CD4-positive, alpha-beta T cell treated with Interferon alpha-2 for 1 hour (primary cell): ENCODE measurements around the gene LRRTM4.
"Not testable (repeated sequence)": the region's sequence is repeated elsewhere in the genome, so short reads cannot be mapped to it uniquely, and the experiment has no call there.

ENCODE experiments used
- DNase-seq, 2 donors: peaks; one replicate each; pipeline ENCODE4 v3.0.0-alpha.2; 2020 to 2022

The LRRTM4 gene

DNA sequence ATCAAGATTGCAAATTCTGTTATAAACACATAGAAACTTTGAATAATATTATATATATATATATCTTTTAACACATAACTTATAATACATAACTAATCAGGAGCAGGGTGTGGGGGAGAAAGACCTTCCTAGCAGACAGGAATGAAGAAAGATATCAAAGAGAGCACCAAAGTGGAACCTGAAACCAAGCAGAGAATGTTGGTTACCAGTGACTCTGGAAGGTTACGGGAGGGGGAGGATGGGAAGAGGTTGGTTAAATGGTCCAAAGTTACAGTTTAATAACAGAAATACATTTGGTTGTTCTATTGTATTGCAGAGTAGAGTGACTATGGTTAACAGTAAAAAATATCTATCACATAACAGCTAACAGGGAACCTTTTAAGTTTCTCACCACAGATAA, 366.7 kb downstream of the LRRTM4 start:
- DNase-seq, result no peak

DNA sequence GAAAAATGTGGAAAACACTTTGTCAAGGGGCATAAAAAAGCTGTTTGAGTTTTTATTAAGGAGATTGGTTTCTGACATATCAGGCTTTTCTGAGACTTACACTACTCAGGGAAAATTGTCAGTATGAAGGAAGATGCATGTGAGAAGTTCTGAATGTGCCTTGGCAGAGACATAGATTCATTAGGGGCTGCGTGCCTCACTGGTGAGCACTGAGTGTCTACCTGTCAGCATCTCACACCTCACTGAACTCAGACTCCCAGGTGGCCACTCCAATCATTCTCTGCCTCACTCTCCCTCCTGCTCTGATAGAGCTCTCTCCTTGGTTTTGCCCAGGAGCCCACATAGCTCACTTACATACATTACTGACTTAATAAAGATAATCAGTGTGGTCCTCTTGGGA, 372.6 kb downstream of the LRRTM4 start:
- no peak for DNase-seq

DNA sequence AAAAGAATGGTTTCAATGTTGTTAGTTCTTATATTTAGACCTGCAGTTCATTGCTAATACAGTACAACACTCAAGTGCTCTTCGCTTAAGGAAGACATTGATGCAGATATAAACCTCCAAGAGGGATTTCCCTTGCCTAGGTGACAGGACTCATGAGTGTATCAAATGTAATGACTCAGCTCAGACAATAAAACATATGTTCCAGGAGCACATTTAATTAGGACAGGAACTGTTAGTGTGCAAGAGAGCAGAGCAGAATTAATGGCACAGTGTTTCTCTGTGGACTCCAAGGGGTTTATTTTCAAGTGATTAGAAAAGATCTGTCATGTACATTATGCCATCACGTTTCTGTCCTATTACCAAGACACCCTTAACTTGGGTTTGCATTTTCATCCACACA, 375.0 kb downstream of the LRRTM4 start:
- DNase-seq, result no peak

DNA sequence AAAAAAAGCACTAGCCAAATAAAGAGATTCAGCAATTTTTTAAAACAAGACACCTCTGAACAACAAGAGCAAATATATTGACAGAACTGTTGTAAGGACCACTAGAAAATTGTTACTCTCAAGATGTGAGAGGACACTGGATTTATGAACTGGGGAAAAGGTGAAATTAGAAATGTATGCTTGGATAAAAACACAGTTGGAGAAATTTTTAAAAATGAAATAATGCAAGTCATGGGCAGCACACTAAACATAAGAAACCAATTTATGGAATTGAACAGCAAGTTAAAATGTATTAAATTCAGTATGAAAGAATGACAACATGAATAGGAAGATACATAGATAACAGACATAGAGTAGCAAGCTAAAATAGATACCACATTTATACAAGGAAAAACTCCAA, 377.4 kb downstream of the LRRTM4 start:
- DNase-seq, result no peak

DNA sequence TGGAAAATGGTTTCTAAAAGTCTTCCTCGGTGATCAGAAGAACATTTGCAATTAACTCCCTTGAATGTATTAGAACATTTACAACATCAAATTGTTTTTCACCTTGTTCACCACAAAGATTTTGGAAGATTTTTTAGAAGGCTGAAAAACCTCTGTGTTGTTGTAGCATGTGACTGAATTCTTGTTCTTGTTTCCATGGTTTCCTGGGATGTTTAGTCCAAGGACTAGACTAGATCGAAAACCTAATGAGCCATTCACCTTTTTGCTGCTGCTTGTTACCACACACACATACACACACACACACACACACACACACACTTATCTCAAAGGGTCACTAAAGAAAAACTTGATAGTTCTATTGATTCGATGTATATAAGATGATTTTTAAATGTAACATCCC, 380.0 kb downstream of the LRRTM4 start:
- no peak for DNase-seq

DNA sequence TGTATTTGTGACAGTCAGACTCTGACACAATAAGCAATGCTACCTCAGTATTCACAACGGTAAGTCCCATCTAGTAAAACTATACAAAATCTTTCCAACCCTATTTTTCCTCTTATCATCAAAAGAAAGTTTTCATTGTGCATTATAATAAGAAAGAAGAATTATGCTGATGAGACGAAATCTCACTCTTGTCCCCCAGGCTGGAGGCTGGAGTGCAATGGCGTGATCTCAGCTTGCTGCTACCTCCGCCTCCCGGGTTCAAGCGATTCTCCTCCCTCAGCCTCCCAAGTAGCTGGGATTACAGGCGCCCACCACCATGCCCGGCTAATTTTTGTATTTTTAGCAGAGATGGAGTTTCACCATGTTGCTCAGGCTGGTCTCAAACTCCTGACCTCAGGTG, 393.7 kb downstream of the LRRTM4 start:
- DNase-seq, result not testable (repeated sequence)

DNA sequence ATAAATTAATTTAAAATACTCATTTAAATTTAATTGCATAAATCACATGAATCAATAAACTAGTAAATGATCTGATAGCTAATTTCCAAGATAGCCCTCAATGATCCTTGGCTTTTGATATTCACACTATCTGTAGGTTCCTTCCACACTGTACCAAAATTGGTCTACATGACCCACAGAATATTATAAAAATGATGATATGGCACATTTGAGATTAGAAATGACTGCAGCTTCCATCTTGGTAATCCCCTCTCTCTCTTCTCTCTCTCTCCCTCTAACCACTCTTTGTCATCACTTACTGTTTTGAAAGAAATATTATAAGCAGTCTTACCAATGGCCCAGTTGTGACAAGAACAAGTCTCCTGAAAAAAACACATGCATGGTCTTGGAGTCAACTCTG, 394.8 kb downstream of the LRRTM4 start:
- no peak for DNase-seq

DNA sequence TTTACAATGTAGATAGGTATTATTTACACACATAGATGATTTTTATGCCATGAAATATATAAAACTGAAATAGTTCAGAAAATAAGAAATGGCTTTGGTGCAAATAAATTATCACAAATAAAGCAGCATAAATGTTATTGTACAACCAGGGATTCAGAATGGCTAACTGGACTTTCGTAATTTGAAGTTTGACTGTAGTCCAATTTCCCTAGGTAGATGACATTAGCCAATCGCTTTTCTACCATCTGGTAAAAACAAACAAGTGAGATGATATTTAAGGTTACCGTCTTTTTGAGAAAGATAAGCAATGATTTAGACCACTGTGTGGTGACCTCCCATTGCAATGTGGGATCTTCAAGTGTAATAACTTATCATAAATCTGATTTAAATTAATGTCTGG, 400.7 kb downstream of the LRRTM4 start:
- no peak for DNase-seq

DNA sequence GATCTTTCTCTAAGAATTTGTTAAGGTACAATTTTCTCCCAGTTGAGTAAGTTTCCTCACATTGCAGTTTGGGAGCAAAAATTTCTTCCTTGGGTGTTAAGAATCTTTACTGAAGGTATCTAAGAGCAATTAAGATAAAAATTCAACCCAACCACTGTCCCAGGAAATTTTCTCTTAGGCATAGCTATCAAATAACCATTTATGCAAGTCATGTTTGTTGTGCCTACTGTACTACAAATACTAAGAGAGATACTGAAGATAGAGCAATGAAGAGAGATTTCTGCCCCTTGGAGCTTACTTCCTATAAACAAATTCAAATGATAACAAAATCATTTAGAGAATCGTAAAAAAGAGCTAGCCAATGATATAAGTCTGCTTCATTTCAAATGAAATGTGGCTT, 402.8 kb downstream of the LRRTM4 start:
- DNase-seq, result no peak

DNA sequence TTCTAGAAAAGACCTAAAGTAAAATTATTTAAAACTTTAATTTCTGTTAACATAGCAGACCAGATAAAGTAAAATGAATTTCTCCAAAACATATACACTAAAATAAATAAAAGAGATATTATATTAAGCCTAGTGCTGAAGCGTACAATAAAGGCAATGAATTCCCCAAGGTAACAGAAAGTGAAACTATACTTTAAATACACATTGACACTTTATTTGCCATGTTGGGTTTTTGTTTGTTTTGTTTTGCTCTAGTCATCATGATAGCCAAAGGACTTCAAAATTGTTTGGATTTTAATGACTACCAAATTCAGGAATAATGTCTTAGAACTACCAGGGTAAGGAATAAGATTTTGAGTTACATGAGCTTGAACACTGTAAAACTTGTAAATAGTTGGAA, 413.3 kb downstream of the LRRTM4 start:
- no peak for DNase-seq

DNA sequence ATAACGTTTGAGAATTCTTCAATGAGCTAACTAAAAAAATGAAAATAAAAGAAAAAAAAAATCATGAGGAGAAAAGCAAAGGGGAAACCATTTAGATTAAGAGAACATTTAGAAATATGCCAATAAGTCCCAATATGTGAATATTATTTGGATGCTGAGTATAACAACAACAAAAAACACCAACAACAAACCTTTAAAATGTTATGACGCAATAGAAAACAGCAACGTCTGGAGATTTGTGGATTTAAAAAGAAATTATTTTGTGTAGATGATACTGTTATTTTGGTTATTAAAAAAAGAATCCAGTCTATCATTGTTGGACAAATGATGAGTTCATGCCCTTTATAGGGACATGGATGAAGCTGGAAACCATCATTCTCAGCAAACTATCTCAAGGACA, 417.2 kb downstream of the LRRTM4 start:
- DNase-seq, result no peak

DNA sequence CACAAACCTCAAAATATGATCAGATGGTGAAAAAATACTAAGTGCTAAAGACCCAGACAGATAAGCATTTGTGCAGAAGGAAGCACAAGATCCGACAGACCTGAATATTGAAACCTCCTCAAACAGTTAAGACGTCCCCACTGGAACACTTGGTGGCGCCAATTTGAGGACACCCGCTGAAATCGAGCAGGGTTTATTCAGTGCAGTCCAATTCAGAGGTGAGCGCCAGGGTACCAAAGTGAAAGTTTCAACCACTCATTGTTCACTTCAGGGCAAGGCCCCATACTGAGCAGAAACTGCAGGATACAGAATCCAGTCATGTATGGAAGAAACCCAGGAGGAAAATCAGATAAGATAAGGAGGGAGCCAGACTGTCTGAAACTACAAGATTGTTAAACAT, 417.6 kb downstream of the LRRTM4 start:
- no peak for DNase-seq

DNA sequence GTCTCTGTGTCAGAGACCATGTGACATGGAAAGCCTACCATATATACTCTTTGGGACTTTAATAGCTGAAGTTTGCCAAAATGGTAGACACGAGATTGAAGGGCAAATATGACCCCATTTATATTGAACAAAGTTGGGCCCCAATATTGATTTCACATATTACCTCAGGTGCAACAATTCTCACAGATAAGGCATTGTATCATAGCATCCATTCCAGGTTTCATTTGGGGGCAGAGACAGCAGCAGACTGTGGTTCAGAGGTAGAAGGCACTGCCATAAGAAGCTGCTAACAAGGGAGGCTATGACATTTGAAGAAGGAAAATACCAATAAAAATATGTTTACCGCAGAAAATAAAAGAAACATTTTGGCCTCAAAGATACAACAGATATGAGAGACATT, 419.2 kb downstream of the LRRTM4 start:
- no peak for DNase-seq

DNA sequence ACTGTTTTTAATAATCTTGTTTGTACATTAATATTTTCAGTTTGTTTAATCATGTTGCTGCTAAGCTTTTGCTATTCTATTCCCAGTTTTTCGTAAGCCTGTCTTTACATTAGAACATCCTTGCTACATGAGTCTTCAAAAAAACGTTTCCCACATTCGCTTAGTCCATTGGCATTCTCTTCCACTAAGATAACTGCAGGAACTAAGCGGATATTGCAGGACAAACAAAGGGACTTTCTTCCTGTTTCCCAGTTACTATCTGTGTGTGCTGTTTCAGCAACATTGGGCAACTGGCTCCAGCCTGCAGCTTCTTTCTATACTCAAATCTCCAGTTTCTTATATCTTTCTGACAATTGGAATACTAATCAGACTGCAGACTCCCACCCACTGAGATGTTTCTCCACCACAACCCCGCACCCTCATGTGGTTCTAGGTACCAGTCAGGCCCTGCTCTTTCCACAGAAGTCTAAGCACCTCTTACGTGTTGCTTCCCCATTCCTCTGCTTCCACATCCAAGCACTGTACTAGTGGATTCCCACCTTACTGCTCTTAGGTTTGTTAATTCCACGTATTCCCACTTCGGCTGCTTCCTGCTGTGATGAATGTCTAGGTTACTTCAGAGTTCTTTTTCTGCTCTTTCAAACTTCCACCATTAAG, 420.3 kb downstream of the LRRTM4 start:
- DNase-seq, result no peak

DNA sequence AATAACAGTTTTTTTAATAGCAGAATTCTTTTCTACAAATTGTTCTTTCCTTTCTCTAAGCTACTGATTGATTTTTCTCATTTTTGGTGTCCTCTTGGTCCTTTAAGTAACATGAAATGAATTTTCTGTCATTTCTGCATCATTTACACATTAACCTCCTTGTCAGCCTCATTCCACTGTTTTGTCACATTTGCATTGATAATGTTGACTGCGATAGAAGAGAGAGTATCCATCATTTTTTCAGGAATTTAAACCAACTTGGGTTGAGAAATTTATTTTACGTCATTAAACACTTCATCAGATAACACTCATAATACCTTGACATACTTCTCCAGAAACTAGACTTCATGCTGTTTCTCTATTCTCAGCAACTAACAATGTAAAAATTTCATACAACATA, 422.2 kb downstream of the LRRTM4 start:
- DNase-seq, result no peak

DNA sequence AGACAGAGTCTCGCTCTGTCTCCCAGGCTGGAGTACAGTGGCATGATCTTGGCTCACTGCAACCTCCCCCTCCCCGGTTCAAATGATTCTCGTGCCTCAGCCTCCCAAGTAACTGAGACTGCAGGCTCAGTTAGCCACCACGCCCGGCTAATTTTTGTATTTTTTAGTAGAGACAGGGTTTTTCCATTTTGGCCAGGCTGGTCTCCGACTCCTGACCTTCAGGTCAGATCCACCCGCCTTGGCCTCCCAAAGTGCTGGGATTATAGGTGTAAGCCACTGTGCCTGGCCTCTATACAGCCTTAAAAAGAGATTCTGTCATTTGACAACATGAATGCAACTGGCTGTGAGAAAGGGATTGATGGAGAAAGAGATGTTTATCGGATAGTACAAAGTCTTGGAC, 426.7 kb downstream of the LRRTM4 start:
- not testable (repeated sequence) for DNase-seq

DNA sequence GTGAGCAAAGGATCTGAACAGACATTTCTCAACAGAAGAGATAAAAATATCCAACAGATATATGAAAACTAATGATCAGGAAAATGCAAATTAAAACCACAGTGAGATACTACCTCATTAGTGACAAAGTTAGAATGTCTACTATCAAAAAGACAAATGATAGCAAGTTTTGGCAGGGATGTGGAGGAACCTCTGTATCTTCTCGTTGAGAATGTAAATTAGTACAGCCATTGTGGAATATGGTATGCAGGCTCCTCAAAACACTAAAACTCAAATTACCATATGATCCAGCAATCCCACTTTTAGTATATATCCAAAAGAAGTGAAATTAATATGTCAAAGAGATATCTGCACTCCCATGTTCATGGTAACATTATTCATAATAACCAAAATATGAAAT, 427.1 kb downstream of the LRRTM4 start:
- DNase-seq, result no peak

DNA sequence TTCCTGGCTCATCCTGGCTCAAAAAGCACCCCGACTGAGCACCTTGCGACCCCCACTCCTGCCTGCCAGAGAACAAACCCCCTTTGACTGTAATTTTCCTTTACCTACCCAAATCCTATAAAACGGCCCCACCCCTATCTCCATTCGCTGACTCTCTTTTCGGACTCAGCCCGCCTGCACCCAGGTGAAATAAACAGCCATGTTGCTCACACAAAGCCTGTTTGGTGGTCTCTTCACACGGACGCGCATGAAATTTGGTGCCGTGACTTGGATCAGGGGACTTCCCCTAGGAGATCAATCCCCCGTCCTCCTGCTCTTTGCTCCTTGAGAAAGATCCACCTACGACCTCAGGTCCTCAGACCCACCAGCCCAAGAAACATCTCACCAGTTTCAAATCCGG, 433.8 kb downstream of the LRRTM4 start:
- DNase-seq, result not testable (repeated sequence)

DNA sequence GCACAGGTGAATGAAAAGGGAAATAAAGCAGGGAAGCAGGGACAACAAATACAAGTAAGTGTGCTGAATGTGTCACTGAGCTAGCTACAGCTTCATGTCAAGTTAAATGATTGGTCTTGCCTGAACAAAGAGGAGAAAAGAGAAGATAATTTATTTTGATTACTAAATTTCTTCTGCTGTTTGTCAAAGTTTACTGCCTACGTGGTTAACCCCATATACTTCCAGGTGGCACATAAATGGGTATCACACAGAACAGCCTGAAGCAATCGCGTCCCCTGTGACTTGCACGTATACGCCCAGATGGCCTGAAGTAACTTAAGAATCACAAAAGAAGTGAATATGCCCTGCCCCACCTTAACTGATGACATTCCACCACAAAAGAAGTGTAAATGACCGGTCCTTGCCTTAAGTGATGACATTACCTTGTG, 434.2 kb downstream of the LRRTM4 start:
- no peak for DNase-seq

DNA sequence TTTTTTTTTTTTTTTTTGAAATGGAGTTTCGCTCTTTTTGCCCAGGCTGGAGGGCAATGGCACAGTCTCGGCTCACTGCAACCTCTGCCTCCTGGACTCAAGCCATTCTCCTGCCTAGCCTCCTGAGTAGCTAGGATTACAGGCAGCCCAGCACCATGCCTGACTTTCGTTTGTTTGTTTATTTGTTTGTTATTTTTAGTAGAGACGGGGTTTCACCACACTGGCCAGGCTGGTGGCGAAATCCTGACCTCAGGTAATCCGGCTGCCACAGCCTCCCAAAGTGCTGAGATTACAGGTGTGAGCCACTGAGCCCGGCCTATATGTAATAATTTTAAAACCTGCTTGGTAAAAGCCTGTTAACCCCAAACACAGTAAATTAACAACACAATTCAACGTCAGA, 435.7 kb downstream of the LRRTM4 start:
- DNase-seq, result no peak

DNA sequence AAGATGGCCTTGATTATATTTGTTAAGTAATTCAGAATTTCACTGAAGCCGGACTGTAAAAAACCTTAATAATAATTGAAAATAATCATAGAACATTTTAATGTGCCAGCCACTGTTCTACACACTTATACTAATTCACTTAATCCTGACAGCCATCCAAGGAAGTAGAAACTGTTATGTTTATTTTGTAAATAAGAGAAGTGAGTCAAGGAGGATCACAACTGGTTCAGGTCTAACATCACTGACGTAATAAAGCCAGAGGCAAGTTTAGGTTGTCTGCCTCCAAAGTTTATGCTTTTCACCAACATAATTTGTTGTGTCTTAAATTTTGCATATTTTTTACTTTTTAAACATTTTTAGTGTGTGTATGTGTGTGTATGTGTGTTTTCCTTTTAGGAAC, 436.1 kb downstream of the LRRTM4 start:
- no peak for DNase-seq

DNA sequence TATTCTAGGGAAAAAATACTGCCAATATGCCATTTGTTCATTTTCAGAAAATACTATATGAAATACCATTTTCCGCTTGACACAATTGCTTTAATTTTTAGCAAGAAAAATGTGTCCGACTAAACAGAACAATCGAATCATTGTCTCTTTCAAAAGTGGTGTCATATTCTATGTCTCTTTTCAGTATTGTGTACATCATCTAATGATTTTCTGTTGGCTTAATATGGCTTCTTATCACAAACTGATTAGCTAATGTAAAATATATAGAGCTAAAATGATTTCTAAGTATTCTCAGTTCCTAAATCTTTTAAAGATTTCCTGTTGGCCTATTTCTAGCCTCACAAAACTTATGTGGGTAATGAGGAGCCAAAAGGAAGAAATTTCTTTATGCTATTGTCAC, 436.6 kb downstream of the LRRTM4 start:
- DNase-seq, result no peak

DNA sequence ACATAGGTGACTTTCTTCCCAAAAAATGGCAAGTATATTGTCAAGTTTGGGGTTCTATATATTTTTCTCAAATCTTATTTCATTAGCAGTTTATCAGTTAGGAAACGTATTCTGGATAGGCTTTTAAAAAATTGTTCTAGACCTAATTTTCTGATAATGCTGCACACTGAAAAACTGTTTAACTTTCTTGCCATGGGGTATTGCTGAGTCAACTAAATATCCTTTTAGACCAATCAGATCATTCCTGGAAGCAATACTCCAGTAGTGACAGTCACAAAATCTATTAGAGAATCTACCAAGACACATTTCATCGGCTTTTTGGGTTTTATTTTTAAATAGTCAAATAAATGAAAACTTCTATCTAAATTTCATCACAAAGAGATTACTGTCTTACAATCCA, 440.6 kb downstream of the LRRTM4 start:
- no peak for DNase-seq

DNA sequence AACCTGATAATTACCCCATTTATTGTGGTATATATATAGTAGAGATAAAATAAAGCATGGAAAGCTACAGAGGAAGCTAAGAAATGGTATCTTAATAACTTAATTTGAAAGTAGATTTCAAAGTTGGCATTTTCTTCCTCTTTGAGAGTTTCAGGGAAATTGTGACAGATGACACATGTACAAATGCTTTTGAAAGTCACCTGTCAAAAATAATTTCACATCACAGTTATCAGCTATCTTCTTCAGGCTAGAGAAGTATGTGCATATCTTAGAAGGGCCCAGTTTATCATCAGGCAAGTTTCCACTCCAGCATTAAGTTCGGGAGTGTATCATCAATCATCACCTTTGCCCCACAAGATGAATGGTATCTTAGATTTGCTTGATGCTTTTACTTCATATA, 457.9 kb downstream of the LRRTM4 start:
- DNase-seq, result no peak

DNA sequence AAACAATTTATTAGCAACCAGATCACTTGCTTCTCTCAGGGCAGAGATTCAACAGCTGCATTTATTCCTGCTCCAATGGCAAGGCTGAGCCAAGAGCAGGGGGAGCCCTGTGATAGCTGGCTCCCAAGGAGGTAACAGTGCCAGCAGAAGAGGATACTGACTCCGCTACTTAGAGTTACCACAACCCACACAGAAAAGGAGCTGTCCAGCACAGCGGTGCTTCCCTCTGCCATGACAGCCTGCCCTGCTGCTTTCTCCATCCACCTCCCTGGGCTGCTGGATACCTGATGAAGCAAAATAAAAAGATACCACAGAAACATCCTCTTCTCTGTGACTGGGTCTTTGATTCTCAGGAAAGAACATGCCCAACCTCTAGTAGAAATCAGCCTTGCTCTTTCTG, 467.2 kb downstream of the LRRTM4 start:
- no peak for DNase-seq

DNA sequence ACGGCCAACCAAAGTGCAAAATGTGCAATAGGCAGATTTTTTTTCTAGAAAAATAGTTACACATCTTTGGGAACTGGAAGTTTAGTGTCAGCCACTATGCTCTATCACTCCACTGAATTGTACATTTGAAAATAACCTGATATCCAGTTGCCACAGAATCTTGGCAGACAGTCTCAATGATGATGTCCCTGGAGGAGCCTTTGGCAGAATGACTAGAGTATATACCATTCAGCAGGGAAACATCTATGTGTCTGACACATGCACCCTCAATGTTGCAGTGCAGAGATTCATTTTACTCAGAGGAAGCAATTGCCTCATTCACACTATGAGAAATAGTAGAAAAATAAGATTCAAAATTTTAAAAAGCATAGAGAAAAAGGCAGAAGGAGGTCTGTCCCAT, 475.8 kb downstream of the LRRTM4 start:
- no peak for DNase-seq
